MCF 10A (cell line): ENCODE data around the gene ZNF629. TPM values are rescaled to one million over a fixed set of nuclear protein-coding genes. Genes with fewer than 3 reads are reported as not detected.
A peak's percentile ranks its signal among the peaks of the same experiment; 100 is the strongest.

Experiments used
- BruUV-seq: library from RNA; stranded (reverse); fragments of 400-500 nt; replicated peaks from 2 replicates; lab custom pipeline; 2021; lab: Mats Ljungman, UMichigan
- CTCF ChIA-PET: fragments of 300-600 bp; sonication (Branson Sonifier 250); formaldehyde crosslinking; extraction: SDS; loops from one replicate; lab custom pipeline; 2021; ENCODE audit warnings: antibody characterized with exemption, inconsistent platforms; lab: Yijun Ruan, JAX
- POLR2A ChIA-PET: fragments of 300-600, 350-650 bp; sonication (Branson Sonifier 250); formaldehyde crosslinking; extraction: SDS; loops from one replicate; lab custom pipeline; 2020; ENCODE audit warnings: antibody characterized with exemption, inconsistent platforms; lab: Yijun Ruan, JAX
- DNase-seq: peaks from one replicate; pipeline ENCODE4 v3.0.0-alpha.2; 2018; ENCODE audit not compliant: unreplicated experiment
- H3K27ac Mint-ChIP-seq: one replicate; pipeline ENCODE4 v1.8.0; 2022; ENCODE audit warnings: mild to moderate bottlenecking, low read depth, mixed read lengths; ENCODE audit not compliant: unreplicated experiment
- H3K27me3 Mint-ChIP-seq: one replicate; pipeline ENCODE4 v1.8.0; 2022; ENCODE audit warnings: mixed read lengths; ENCODE audit not compliant: insufficient read depth, unreplicated experiment
- H3K36me3 Mint-ChIP-seq: one replicate; pipeline ENCODE4 v1.8.0; 2022; ENCODE audit warnings: mild to moderate bottlenecking, moderate library complexity, mixed read lengths; ENCODE audit not compliant: insufficient read depth, unreplicated experiment
- H3K4me1 Mint-ChIP-seq: one replicate; pipeline ENCODE4 v1.8.0; 2022; ENCODE audit warnings: mixed read lengths; ENCODE audit not compliant: insufficient read depth, unreplicated experiment
- H3K4me3 Mint-ChIP-seq: one replicate; pipeline ENCODE4 v1.8.0; 2022; ENCODE audit warnings: mild to moderate bottlenecking, moderate library complexity, mixed read lengths; ENCODE audit not compliant: unreplicated experiment
- H3K9me3 Mint-ChIP-seq: one replicate; pipeline ENCODE4 v1.8.0; 2022; ENCODE audit warnings: mixed read lengths; ENCODE audit not compliant: unreplicated experiment
- intact Hi-C: fragments of 100-400 bp; cut with micrococcal nuclease; formaldehyde crosslinking; loops from 2 replicates; pipeline ENCODE4 v1.14.1; 2022
- total RNA-seq: library from RNA; stranded (reverse); gene quantifications from 2 replicates; pipeline ENCODE4 v1.2.3, GENCODE V29; 2022
- TF ChIP-seq, protein P1 (sequence below): fragments of 200-600 bp; IDR thresholded peaks from one replicate; pipeline ENCODE4 v1.8.0; 2022; ENCODE audit warnings: antibody characterized with exemption, mild to moderate bottlenecking; ENCODE audit not compliant: unreplicated experiment

Gene ZNF629
- total RNA-seq, 1 experiment from 2014 or later: 10.9 TPM

- no peaks in the 10 kb centered on the region for H3K27me3 Mint-ChIP-seq
- TF ChIP-seq, protein P1, sequence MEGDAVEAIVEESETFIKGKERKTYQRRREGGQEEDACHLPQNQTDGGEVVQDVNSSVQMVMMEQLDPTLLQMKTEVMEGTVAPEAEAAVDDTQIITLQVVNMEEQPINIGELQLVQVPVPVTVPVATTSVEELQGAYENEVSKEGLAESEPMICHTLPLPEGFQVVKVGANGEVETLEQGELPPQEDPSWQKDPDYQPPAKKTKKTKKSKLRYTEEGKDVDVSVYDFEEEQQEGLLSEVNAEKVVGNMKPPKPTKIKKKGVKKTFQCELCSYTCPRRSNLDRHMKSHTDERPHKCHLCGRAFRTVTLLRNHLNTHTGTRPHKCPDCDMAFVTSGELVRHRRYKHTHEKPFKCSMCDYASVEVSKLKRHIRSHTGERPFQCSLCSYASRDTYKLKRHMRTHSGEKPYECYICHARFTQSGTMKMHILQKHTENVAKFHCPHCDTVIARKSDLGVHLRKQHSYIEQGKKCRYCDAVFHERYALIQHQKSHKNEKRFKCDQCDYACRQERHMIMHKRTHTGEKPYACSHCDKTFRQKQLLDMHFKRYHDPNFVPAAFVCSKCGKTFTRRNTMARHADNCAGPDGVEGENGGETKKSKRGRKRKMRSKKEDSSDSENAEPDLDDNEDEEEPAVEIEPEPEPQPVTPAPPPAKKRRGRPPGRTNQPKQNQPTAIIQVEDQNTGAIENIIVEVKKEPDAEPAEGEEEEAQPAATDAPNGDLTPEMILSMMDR: no peak
- ChIA-PET POLR2A (interaction anchor here (1.4 to 4.1 kb wide), 2 partner anchors 18 to 26 kb away, joined by 4 to 41 read pairs; partner anchors contain the start of genes CFAP119 and RNF40), CTCF (interaction anchor here (1.0 kb wide), 1 partner anchor 198 kb away, joined by 3 read pairs; no protein-coding TSS in a partner anchor)
- intact Hi-C loops: no loop called here
- BruUV-seq: no TSS peak
- H3K9me3 Mint-ChIP-seq: no peaks in the 10 kb centered on the region
- no peak overlapping the region for H3K27ac Mint-ChIP-seq
- H3K4me1 Mint-ChIP-seq: peaks cover 49% of the 10 kb centered on the region
- H3K36me3 Mint-ChIP-seq: peaks cover 85% of the 10 kb centered on the region
- no peak for DNase-seq
- no peak overlapping the region for H3K4me3 Mint-ChIP-seq
Measured at GRCh38 chr16:30743716-30744115, 43.3 kb downstream of the ZNF629 start.

DNA sequence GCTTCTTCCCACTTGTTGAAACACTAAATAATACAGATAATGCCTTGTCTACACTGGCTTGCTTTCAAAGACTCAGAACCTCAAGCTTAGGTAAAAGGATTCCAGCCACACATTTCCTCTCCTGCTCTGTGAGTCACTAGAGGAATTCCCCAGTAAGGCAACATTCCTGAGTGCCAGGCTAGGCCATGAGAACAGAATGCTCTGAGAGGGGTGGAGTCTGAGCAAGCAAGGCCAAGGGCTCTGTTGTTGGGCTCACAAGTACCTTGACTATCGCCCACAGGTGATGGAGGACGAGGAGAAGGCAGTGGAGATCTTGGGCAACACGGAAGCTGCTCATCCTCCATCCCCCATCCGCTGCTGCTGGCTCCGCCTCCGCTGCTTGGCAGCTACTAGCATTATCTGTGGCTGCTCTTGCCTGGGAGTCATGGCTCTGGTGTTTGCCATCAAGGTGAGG, 45.5 kb downstream of the ZNF629 start:
- Mint-ChIP-seq H3K9me3 (no peaks in the 10 kb centered on the region), H3K4me3 (peak overlapping the region; percentile 89), H3K36me3 (peaks cover 91% of the 10 kb centered on the region), H3K27me3 (no peaks in the 10 kb centered on the region), H3K27ac (peak overlapping the region; percentile 85), H3K4me1 (peaks cover 36% of the 10 kb centered on the region)
- POLR2A ChIA-PET: interaction anchor here (0.6 to 4.1 kb wide), 18 partner anchors 11 to 675 kb away, joined by 3 to 41 read pairs (median 5); partner anchors contain the start of genes CFAP119, CTF1, FBRS and PRR14
- no TSS peak for BruUV-seq
- peak; percentile 98 for DNase-seq
- TF ChIP-seq, protein P1: no peak
- CTCF ChIA-PET: interaction anchor here (0.7 to 1.3 kb wide), 2 partner anchors 14 to 73 kb away, joined by 3 to 7 read pairs; no protein-coding TSS in a partner anchor
- intact Hi-C loops: loop anchor here (1.0 to 2.0 kb wide), 3 partner anchors 21 to 43 kb away; partner anchors contain the start of genes CFAP119, RNF40 and SRCAP

DNA sequence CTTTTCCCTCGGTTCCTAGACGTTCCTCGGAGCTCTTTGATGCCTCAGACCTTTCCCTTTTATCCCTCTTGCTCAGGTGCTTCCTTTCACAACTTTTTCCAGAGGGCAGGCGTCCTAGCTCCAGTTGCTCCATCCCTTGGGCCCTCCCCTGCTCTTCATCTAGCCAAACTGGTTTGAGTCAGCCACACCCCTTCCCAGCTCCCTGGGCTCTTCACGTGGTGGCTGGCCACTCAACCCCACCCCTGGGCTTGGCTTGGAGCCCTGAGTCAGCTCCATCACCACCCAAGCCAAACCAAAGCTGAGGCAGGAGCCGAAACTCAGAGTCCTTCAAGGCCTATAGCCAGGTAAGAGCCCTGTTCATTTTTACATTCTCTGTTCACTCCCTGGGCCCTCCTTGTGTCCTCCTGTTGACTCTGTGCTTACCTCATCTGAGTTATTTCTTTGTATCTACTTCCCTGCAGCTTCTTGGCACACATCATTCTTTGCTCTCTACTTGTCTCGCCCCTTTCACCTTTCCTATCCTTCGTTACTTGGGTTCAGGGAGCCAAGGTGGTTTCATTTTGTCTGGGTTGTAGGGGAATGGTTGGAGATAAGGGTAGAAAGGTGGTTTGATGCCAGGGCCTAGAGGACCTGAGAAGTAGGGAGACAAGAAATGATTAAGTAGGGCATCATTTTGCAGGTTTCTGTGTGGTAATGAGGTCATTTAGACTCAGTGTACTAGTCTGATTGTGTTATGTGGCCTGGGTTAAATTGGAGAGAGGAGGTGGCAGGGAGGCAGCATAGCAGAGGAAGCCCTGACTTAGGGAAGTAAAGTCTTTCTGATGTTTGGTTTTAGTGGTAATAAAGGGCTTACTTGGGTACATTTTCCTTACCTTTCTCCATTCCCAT, 46.4 kb downstream of the ZNF629 start:
- no peaks in the 10 kb centered on the region for H3K9me3 Mint-ChIP-seq
- POLR2A ChIA-PET: interaction anchor here (0.6 to 4.1 kb wide), 36 partner anchors 10 to 674 kb away, joined by 3 to 41 read pairs (median 4); partner anchors contain the start of genes CFAP119, CTF1, FBRS and PRR14
- CTCF ChIA-PET: interaction anchor here (0.7 to 1.3 kb wide), 2 partner anchors 47 to 74 kb away, joined by 4 to 7 read pairs; no protein-coding TSS in a partner anchor
- DNase-seq: peak; percentile 99
- TF ChIP-seq, protein P1: no peak
- no peaks in the 10 kb centered on the region for H3K27me3 Mint-ChIP-seq
- peak overlapping the region; percentile 89 for H3K4me3 Mint-ChIP-seq
- peaks cover 36% of the 10 kb centered on the region for H3K4me1 Mint-ChIP-seq
- intact Hi-C loops: loop anchor here (1.0 to 2.0 kb wide), 3 partner anchors 22 to 42 kb away; partner anchors contain the start of genes CFAP119, RNF40 and SRCAP
- H3K27ac Mint-ChIP-seq: peak overlapping the region; percentile 85
- H3K36me3 Mint-ChIP-seq: peaks cover 91% of the 10 kb centered on the region
- TSS peak; percentile 98 for BruUV-seq
